ENCODE results near the gene MICALL1.
"Not testable (repeated sequence)": the region's sequence is repeated elsewhere in the genome, so short reads cannot be mapped to it uniquely, and the experiment has no call there.

Gene MICALL1

GRCh38 chr22:37959231-37959825 is 53.2 kb downstream of the MICALL1 start:
- no peak for DNase-seq (ENCODE audit: low spot score)

GRCh38 chr22:37961062-37961461 is 55.0 kb downstream of the MICALL1 start:
- no peak for DNase-seq (ENCODE audit: low spot score)

DNA sequence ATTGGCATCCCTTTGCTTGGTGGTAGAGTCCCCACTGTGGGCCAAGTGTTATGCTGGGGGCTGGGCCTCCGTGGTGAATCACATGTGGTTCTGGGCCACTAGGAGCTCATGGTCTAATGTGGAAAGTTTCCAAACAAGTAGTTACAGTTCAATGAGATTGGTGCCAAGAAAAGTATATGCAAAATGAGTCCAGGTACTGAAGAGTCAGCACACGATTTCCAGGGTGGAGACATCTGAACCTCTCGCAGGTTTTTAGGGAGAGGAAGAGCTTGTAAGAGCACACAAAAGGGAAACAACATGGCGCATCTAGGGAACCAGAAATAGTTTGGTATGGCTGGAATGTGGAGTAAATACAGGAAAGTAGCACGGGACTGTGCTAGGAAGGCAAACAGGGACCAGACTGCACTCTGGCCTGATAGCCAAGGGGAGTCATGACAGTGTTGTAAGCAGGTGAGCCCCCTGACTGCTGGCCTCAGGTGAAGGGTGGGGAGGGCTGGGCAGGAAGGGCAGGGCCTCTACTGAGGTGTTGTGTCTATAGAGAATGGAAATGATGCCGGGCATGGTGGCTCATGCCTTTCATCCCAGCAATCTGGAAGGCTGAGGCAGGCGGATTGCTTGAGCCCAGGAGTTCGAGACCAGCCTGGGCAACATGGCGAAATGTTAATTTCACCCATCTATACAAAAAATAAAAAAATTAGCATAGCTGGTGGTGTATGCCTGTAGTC is 60.0 kb downstream of the MICALL1 start:
- DNase-seq (ENCODE audit: low spot score): no peak

DNA sequence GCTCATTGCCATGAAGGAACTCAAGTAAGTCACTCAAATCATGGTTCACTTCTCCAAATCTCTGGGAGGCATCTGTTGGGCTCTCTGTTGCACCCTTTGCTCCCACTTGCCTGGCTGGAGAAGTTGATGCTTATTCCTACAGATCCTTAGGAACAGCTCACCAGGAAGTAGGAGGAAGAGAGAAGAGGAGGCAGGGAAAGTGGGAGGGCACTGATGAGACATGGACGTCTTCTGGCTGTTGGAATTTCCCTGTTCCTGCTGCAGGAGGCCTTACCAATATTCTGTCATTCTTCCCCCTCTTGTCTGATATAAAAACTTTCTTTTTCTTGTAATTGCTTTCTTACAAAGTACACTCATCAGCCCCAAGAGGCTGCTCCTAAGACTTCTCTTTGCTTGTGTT is 61.0 kb downstream of the MICALL1 start:
- DNase-seq (ENCODE audit: low spot score): no peak

- no peak for DNase-seq (ENCODE audit: low spot score)
Measured at GRCh38 chr22:37967637-37968451, 61.7 kb downstream of the MICALL1 start.

DNA sequence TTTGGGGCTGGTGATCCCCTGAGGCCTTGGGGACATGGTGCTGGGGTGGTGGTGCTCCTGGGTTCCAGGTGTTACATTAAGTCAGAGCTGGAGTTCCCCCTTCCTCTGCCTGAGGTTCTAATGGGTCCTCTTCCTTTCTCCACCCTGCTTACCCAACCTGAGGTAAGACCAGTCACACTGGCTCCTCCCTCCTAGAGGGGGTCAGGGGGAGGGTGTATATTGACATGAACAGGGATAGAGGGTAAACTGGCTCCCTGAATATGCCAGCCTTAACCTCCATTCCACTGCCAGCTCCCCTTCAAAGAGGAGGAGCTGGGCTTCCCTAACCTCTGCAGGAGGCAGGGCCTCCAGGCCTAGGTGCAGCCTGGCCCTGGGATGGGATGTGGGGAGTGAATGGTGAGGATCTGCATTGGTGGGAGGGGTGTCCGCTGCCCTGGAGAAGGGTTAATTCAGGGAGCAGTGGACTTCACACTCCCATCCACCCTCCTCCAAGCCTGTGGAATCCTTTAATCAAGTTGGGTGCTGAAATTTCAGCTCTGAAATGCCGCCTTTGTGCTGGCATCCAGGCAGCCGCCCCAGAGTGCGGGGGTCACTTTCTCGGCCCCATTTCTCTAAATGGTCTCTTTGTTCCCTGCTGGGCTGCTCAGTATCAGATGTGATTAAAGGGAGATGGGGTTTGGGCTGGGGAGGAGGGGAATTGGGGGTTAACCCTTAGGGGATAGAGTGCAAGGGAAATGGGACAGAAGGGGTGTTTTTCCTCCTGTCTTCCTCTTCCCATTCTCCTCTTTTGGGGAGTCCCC is 62.6 kb downstream of the MICALL1 start:
- DNase-seq (ENCODE audit: low spot score): no peak

DNA sequence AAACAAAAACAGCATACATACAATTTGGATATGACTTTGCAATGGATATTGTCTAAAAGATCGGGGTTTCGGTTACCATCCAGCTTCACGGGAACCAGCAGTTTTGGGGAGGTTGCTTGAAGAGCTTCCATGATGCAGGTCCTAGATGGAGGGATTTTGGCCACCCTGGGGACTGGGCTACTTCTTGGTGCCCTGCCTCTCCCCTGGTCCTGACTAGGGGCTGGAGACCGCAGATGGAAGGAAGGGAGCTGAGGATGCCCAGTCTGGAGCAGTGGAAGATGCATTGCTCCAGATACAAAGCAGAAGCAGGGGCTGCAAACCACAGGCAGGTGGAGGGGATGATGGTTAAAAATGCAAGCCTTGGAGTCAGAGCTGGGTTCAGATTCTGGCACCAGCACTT is 64.8 kb downstream of the MICALL1 start:
- DNase-seq (ENCODE audit: low spot score): no peak

DNA sequence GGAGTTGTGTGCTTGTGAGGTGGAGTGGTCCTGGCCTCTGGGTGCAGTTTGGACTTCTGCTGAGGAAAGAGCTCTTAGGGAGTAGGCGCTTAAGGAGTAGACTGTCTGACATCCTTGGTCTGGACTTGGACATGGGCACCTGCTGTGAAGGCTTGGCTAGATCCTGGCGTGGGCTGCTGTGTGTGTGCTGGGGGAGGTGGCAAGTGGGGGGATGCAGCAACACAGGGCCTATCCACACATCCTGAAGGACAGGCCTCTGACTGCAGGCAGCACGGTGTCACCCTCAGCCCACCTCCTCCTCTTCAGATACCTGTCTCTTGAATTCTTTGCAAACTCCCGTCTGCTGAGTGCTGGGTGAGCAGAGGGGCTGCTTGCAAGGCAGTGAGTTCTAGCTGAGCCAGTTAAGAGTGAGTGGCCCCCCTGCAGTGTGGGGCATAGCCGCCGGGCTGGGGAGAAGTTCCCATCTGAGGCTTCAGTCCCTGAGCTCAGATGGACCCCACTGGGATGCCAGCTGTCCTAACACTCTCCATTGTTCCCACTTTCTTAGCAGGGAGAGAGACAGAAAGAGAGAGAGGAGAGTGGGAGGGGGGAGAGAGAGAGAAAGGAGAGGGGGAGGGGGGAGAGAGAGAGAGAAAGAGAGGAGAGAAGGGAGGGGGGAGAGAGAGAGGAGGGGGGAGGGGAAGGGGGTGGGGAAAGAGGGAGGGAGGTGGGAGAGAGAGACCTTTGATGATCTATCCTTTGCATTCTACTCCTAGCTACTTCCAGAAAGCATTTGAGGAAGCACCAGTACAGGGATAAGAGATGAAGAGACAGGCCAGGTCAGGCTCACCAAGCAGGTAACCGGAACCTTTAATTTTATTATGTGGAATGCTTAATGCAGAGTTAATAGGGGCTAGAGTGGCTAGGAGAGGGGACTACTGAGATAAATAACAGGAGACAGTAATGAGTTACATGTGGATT is 65.7 kb downstream of the MICALL1 start:
- no peak for DNase-seq (ENCODE audit: low spot score)

DNA sequence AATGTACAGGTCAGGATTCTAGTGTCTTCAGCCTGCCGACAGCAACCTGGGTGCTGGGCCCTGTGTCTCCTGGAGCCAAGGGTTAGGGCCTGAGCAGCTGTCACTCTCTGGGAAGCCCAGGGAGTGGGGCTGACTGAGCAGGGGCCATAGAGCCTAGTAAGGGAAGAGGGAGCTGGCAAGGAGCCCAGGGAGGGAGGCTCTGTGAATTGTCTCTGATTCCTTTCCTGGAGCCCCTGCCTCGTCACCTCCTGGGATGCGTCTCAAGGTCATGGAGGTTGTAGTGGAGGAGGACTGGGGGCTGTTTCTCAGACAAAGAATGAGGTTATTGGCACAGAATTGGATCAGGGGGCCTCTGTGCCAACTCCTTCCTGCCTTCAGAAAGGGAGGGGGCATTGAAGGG is 66.4 kb downstream of the MICALL1 start:
- DNase-seq (ENCODE audit: low spot score): no peak

- no peak for DNase-seq (ENCODE audit: low spot score)
Measured at GRCh38 chr22:37973271-37974170, 67.4 kb downstream of the MICALL1 start.

- DNase-seq (ENCODE audit: low spot score): no peak
Measured at GRCh38 chr22:37975153-37975552, 69.1 kb downstream of the MICALL1 start.

DNA sequence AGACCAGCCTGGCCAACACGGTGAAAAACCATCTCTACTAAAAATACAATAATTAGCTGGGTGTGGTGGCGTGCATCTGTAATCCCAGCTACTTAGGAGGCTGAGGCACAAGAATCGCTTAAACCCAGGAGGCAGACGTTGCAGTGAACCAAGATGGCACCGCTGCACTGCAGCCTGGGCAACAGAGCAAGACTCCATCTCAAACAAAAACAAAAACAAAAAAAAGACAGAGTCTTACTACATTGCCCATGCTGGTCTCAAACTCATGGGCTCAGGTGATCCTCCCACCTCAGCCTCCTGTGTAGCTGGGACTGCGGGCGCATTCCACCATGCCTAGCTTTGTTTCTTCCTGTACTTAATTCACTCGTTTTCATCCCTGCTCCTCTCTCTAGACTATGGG is 69.9 kb downstream of the MICALL1 start:
- not testable (repeated sequence) for DNase-seq (ENCODE audit: low spot score)

- no peak for DNase-seq (ENCODE audit: low spot score)
Measured at GRCh38 chr22:37976547-37976946, 70.5 kb downstream of the MICALL1 start.

DNA sequence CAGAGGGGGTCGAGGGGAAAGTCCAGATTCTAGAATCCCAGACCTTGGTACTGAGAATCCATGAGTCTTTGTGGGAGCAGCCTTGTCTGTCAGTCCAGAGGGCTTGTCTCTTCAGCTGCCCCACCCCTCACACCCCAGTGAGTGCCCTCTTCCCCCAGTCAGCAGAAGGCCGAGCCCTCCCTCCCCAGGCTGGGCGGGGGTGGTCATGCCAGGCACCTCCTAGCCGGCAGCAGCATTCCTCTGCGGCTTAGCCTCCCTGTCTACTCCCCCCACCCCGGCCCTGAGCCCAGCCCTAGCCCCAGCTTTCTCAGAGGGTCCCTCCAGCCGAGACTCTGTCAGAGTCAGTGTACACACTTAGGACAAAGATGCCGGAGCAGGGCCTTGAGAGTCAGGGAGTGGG is 73.7 kb downstream of the MICALL1 start:
- DNase-seq (ENCODE audit: low spot score): no peak

DNA sequence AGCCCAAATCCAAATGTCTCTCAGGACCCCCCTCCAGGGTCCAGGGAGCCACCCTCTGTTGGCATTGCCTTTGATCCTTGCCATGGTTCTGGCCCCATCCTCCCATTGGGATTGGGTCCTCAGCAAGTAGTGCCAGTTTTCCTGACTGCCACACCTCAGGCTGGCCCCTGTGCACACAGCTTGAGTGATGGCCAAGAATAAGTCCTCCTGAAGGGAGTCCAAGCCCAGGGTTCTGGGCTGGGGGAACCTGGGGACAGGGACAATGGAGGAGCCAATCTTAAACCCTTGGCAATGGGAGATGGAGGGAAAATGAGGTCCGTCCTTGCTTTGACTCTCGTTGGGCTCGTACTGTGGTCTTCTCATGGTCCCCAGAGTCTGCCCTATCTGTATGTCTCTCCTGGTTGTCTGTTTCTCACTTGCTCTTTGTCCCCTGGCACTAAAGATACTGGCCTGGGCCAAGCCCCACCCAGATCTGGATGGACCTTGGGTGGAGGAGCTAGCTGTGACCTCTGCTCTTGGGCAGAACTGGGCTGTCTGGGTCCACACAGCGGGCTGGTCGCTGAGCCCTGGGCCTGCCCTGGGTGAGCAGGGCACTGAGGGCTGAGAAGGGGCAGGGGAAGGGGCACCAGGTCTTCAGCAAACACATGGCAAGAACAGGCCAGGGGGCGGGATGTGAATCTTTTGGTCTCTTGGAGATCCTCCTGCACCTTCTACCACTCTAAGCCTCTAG is 75.3 kb downstream of the MICALL1 start:
- DNase-seq (ENCODE audit: low spot score): no peak

- no peak for DNase-seq (ENCODE audit: low spot score)
Measured at GRCh38 chr22:37982151-37982785, 76.2 kb downstream of the MICALL1 start.

- no peak for DNase-seq (ENCODE audit: low spot score)
Measured at GRCh38 chr22:37982938-37983859, 77.1 kb downstream of the MICALL1 start.
